GM21367 (cell line): ENCODE measurements around the gene LIMS2.

Experiments
- ATAC-seq: cut with Tn5 transposase; IDR thresholded peaks from one replicate; pipeline ENCODE4 v1.9.1; 2021; ENCODE audit not compliant: unreplicated experiment

The LIMS2 gene

DNA sequence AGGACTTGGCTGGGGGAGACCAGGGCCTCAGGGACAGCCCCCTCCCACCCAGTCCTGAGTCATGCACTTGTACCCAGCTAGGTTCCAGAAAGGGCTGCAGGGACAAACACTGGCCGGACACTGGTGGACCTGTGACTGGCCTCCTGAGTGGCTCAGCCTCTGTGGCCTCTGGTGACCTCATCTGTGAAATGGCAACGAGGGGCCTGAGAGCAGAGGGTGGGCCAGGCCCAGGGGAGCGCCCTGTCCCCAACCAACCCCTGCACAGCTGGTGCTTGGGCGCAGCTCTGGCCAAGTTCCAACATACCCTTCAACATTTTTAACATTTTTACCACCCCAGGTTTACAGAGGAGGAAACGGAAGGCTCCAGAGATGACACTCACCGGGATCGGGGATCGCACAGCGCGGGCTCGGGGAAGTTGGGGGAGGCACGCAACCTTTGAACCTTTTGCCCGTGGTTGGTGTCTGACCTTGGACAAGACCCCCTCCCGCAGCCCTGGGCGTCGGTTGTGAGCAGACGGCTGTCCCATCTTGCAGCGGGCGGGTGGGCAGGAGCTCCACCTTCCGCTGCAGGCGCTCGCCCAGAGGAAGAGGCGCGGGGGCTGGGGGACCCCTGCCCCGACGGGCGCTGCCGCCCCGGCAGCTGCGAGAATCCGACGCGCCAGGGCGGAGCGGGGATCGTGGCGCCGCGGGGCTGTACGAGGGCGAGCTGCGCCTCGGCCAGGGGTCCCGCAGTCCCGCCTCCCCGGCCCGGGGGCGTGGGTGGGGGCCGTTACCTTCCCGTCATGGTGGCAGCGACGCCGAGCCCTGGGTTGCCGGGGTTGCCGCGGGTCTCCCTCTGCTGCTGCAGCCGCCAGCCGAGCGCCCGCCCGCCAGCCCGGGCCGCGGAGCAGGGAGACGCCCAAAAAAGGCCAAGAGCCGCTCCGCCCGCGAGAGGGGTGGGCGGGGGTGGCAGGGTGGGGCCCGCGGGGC lies 805 bp downstream of the LIMS2 start:
- no peak for ATAC-seq

- ATAC-seq = no peak
Measured at GRCh38 chr2:127673291-127674069, 1.9 kb downstream of the LIMS2 start.

DNA sequence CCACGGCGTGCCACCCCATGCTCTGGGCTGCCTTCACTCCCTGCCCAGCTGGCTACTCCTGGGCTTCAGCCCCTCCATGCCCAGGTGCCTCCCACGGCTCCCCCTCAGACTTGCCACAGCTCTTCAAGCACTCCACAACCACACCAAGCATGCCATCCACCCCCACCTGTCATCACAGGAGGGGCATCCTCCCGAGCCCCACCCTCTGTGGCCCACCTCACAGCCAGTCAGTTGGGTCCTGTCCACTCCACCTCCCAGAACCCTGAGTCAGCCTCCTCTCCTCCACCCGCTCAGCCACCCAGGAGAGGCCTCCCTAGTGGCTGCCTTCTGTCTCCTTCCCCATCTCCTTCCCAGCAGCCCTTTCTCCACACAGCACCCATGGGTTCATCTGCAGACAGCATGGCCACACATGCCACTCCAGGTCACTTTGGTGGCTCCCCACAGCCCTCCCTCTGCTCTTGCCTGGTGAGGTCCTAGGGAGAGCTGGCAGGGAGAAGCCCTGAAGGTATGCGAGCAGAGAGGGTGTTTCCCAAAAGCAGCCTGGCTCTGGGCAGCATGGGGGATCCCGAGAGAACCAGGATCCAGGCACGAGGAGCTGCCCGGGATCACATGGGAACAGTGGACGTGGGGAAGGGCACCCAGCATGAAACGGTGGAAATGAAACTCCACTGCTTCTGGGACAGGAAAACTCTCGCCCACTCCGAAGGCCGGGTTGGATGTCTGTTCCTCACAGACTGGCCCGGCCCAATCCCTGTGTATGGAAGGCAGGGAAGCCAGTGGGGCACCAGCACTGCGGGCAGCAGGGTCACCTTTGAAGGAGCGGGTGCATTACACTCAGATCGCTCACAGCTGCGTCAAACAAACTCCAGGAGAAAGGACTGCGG lies 2.7 kb downstream of the LIMS2 start:
- ATAC-seq = no peak

DNA sequence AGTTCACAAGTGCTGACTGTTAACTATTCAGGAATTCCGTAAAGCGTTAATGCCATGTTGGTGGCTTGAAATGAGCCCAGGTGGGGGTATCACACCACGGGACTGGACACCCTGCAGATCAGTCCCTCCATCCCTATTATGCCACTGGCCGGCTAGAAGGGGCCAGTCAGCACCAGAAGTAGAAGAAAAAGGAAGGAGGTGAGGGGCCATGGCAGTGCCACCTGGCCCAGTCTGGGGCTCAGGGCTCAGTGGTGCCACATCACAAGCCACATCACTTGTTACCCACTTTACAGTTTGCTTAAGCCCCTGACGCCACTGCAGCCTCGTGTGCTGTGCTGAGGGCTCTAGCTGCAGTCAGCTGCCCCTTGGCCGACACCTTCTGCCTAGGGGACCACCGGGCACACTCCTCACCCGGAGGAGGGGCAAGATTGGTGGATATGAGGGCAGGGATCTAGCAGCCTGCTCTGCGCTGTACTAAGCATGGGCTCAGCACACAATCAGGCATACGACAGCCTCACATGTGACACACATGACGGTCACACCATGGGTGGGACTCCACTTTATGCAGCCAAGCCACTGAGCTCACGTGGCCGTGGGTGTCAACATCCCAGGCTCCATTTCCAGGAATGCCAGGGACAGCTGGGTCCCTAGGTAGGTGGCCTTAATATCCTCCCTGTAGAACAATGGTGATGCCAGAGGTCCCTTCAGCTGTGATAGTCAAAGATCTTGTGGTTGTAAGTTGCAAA lies 3.6 kb downstream of the LIMS2 start:
- ATAC-seq = no peak

- no peak for ATAC-seq
Measured at GRCh38 chr2:127670957-127671290, 4.4 kb downstream of the LIMS2 start.

- no peak for ATAC-seq
Measured at GRCh38 chr2:127670055-127670956, 5.0 kb downstream of the LIMS2 start.

DNA sequence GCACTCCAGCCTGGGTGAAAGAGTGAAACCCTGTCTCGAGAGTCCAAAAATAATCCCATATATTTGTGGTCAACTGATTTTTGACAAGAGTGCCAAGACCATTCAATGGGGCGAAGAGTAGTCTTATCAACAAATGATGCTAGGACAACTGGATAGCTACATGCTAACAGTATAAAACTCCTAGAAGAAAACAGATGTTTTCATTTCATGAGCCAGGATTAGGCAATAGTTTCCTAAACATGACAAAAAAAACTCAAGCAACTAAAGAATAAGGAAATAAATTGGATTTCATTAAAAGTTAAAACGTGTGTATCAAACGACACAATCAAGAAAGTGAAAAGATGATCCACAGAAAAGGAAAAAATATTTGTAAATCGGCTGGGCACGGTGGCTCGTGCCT lies 6.3 kb downstream of the LIMS2 start:
- ATAC-seq = no peak

DNA sequence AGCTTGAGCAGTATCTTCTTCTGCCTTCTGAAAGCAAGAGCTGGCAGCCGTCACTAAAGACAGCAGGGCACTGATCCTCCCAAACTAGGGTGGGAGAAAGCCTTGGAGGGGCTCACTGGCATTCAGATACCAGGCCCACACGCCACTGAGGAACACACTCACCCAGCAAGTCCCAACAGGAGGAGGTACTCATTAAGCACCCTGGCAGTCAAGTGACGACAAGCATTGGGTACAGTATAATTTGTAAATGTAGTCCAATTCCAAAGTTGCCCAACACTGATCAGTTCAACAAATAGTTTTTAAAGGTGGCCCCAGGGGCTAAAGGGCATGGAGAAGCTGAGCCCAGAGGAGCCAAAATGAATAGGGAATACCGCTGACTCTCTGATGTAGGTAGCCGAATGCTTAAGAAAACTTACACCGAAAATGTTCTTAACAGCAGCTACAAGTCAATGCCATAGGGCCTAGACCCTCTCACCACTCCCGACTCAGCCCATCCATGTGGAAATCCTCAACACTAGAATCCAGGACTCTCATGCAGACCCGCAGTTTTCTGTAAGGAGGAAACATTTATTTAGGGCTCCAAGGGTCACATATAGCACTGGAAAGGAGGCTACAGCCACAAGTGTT lies 9.9 kb downstream of the LIMS2 start:
- ATAC-seq = no peak

- ATAC-seq = no peak
Measured at GRCh38 chr2:127664895-127665225, 10.5 kb downstream of the LIMS2 start.

DNA sequence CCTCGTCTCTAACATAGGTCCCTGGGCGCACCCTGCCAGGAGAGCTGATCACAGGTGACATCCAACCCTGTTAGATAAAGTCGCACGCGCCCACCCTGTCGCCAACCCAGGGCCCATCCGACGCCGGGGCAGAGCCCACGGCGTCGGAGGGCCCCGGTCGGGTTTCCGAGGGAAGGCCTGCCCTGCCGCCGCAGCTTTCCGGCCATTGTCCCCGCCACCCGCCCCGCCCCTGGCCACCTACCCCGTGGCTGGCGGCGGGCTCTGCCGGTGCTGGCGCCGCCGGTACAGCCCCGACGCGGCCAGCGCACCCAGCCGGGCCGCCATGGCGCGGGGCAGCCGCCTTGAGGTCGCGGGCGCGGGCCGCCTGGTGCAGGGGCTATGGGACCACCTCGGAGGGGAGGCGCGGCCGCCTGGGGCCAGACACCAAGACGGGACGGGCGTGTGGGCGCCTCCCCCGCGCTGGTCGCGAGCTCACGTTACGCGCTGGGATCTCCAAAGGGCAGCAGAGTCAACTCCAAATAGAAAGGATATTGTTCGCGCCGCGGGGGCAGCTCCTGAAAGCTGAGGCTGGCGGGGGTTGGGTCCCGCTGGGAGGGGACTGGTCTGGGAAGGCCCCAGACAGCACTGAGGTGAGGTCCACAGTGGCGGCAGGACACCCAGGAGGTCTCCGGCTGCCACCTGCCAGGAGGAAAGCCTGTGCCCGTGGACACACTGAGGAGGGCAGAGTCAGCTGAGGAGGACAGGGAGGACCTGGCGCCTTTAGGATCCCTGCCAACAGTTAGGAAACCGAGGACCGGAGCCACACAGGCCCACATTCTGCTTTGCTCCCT lies 11.1 kb downstream of the LIMS2 start:
- ATAC-seq = no peak

DNA sequence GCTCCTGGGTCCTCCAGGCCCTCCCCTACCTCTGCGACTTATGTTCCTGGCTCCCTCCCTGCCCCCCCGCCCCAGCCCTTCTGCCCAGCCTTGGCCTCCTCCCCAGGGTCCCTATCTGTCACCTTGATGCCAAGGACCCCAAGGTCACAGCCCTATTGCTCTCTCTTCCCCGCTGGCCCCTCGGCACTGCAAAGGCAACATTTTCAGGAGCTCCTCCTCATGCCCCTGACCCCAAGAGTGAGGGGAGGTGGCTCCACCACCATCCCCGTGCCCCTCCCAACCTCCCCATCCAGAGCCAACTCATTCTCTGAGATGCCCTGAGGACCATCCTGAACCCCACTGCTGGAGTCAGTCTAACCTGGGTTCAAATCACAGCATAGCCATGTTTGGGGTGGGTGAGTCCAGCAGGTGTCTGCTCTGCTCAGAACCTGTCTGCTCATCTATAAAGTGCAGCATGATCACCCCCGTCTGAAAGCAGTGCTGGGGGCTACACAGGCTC lies 11.7 kb downstream of the LIMS2 start:
- no peak for ATAC-seq

DNA sequence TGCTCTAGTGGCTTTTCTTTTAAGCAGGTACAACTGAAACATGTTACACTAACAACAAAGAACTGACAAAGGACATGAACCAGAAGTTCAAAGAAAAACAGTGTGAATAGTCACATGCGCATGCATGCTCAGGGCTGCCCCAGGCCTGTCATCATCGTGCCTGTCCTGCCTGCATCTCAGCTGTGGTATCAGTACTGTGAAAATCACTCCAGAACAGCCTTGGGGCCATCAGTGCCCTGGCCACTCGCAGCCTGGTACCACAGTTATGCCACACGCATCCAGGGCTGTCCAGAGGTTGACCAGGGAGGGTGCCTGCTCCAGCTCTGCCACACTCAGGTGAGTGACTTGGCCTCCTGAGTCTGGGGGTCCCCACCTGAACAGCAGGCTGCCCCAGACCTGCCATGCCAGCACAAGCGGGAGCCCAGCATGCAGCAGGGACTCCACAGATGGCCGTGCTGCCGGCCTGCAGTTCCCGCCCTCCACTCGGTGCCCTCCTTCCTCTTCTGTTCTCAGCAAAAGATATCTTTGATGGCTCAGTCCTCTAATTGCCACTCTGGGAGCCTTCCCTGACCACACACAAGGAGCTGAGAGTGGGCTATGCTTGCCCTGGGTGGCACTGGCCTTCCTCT lies 12.3 kb downstream of the LIMS2 start:
- ATAC-seq = no peak

- ATAC-seq = no peak
Measured at GRCh38 chr2:127661949-127662510, 13.3 kb downstream of the LIMS2 start.

- ATAC-seq = no peak
Measured at GRCh38 chr2:127661072-127661649, 14.2 kb downstream of the LIMS2 start.

DNA sequence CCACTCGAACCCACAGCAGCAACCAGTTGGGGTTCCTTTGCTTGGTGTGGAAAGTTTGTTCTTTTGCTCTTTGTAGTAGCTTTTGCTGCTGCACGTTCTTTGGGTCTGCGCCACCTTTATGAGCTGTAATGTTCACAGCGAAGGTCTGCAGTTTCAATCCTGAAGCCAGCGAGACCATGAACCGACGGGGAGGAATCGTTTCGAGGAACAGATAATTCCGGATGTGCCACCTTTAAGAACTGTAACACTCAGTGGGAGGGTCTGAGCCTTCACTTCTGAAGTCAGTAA lies 15.1 kb downstream of the LIMS2 start:
- ATAC-seq = no peak

GRCh38 chr2:127659408-127660290 lies 15.7 kb downstream of the LIMS2 start:
- ATAC-seq = no peak
